RWPE2 (cell line): Measurements from ENCODE around the gene RPGR.

Source experiments
- ATAC-seq: fragments of 200-7000 bp; cut with Tn5 transposase; 3 replicates; pipeline ENCODE4 v1.9.1; 2021; ENCODE audit warnings: low read depth
- DNase-seq: peaks from one replicate; pipeline ENCODE4 v3.0.0-alpha.2; 2020; ENCODE audit warnings: low spot score
- H3K27ac ChIP-seq: fragments of 450-650 bp; 2 replicates; pipeline ENCODE4 v1.5.1; 2017; ENCODE audit warnings: mild to moderate bottlenecking; ENCODE audit not compliant: poor library complexity, severe bottlenecking
- H3K27me3 ChIP-seq: fragments of 250-450 bp; sonication (Bioruptor Pico); 2 replicates; pipeline ENCODE4 v1.5.1; 2021; ENCODE audit warnings: mild to moderate bottlenecking, moderate library complexity; ENCODE audit not compliant: insufficient read depth, poor library complexity, severe bottlenecking
- H3K36me3 ChIP-seq: fragments of 250-450 bp; sonication (Bioruptor Pico); 2 replicates; pipeline ENCODE4 v1.5.1; 2020; ENCODE audit warnings: low read depth, mild to moderate bottlenecking, moderate library complexity
- H3K4me1 ChIP-seq: fragments of 250-450 bp; sonication (Bioruptor Pico); 2 replicates; pipeline ENCODE4 v1.5.1; 2021; ENCODE audit warnings: mild to moderate bottlenecking, moderate library complexity; ENCODE audit not compliant: insufficient read depth, poor library complexity, severe bottlenecking
- H3K4me3 ChIP-seq: fragments of 250-450 bp; sonication (Bioruptor Pico); 2 replicates; pipeline ENCODE4 v1.5.1; 2021; ENCODE audit warnings: mild to moderate bottlenecking, moderate library complexity; ENCODE audit not compliant: severe bottlenecking
- H3K9me3 ChIP-seq: fragments of 250-450 bp; sonication (Bioruptor Pico); 2 replicates; pipeline ENCODE4 v1.5.1; 2021; ENCODE audit warnings: mild to moderate bottlenecking, moderate library complexity; ENCODE audit not compliant: severe bottlenecking
- CTCF ChIP-seq: fragments of 450-650 bp; IDR thresholded peaks from one replicate; pipeline ENCODE4 v1.5.1; 2017; ENCODE audit warnings: mild to moderate bottlenecking, moderate library complexity; ENCODE audit not compliant: poor library complexity, severe bottlenecking

Gene RPGR

GRCh38 chrX:38313190-38313589 lies 14.1 kb downstream of the RPGR start:
- DNase-seq (no peak), ATAC-seq (no peak)
- no peaks in the 10 kb centered on the region for H3K27me3 ChIP-seq

GRCh38 chrX:38312436-38312835 lies 14.9 kb downstream of the RPGR start:
- Histone ChIP-seq H3K27me3 (no peaks in the 10 kb centered on the region), H3K9me3 (no peaks in the 10 kb centered on the region), H3K4me1 (peaks cover 4% of the 10 kb centered on the region), H3K27ac (peak overlapping the region; percentile 41), H3K36me3 (no peaks in the 10 kb centered on the region), H3K4me3 (no peak overlapping the region)
- no peak for TF ChIP-seq CTCF
- ATAC-seq = peak; percentile 97
- no peak for DNase-seq

More at GRCh38 chrX:38313190-38313589, 14.1 kb downstream of the RPGR start:
- Histone ChIP-seq H3K36me3 (no peaks in the 10 kb centered on the region), H3K27ac (peak overlapping the region; percentile 41), H3K4me3 (no peak overlapping the region), H3K9me3 (no peaks in the 10 kb centered on the region), H3K4me1 (peaks cover 4% of the 10 kb centered on the region)
- no peak for TF ChIP-seq CTCF

GRCh38 chrX:38311743-38312142 lies 15.6 kb downstream of the RPGR start:
- Histone ChIP-seq H3K4me1 (peaks cover 4% of the 10 kb centered on the region), H3K4me3 (no peak overlapping the region), H3K27ac (peak overlapping the region; percentile 41), H3K27me3 (no peaks in the 10 kb centered on the region), H3K9me3 (no peaks in the 10 kb centered on the region), H3K36me3 (no peaks in the 10 kb centered on the region)
- ATAC-seq (no peak), DNase-seq (no peak)
- TF ChIP-seq CTCF = no peak

GRCh38 chrX:38305971-38306370 lies 21.3 kb downstream of the RPGR start:
- DNase-seq = no peak

GRCh38 chrX:38304010-38304409 lies 23.3 kb downstream of the RPGR start:
- no peaks in the 10 kb centered on the region for H3K4me1 ChIP-seq
- TF ChIP-seq CTCF = peak; percentile 29
- H3K4me3 ChIP-seq = no peak overlapping the region
- 0 out of 3 replicates have a peak, but pooled peaks have one; percentile 25 for ATAC-seq
- no peaks in the 10 kb centered on the region for H3K36me3 ChIP-seq
- H3K27me3 ChIP-seq = no peaks in the 10 kb centered on the region
- DNase-seq = no peak
- no peaks in the 10 kb centered on the region for H3K9me3 ChIP-seq
- no peak overlapping the region for H3K27ac ChIP-seq

More at GRCh38 chrX:38305971-38306370, 21.3 kb downstream of the RPGR start:
- H3K4me1 ChIP-seq = no peaks in the 10 kb centered on the region
- H3K9me3 ChIP-seq = no peaks in the 10 kb centered on the region
- H3K36me3 ChIP-seq = no peaks in the 10 kb centered on the region
- H3K4me3 ChIP-seq = no peak overlapping the region
- TF ChIP-seq CTCF = no peak
- H3K27me3 ChIP-seq = no peaks in the 10 kb centered on the region
- H3K27ac ChIP-seq = no peak overlapping the region
- no peak for ATAC-seq
